Activated T-cell treated with anti-CD3 and anti-CD28 coated beads, Interleukin-2, amount 50 U/mL, for 24 hours (primary cell): ENCODE data around the gene CLDN5.

Experiments
- DNase-seq: peaks from one replicate; pipeline ENCODE4 v3.0.0-alpha.2; 2020
- H3K27ac Mint-ChIP-seq: 2 replicates; pipeline ENCODE4 v1.8.0; 2020; ENCODE audit warnings: mild to moderate bottlenecking, mixed read lengths
- H3K27me3 Mint-ChIP-seq: 2 replicates; pipeline ENCODE4 v1.8.0; 2020; ENCODE audit warnings: mixed read lengths
- H3K36me3 Mint-ChIP-seq: 2 replicates; pipeline ENCODE4 v1.8.0; 2020; ENCODE audit warnings: low read depth, mixed read lengths
- H3K4me1 Mint-ChIP-seq: 2 replicates; pipeline ENCODE4 v1.8.0; 2020; ENCODE audit warnings: low read depth, mixed read lengths
- H3K4me3 Mint-ChIP-seq: 2 replicates; pipeline ENCODE4 v1.8.0; 2020; ENCODE audit warnings: mild to moderate bottlenecking, moderate library complexity, mixed read lengths
- H3K9me3 Mint-ChIP-seq: 2 replicates; pipeline ENCODE4 v1.8.0; 2020; ENCODE audit warnings: mixed read lengths

CLDN5 gene

GRCh38 chr22:19520566-19521305 lies 3.5 kb downstream of the CLDN5 start:
- Mint-ChIP-seq H3K4me1 (peaks cover 17% of the 10 kb centered on the region), H3K36me3 (peaks cover 56% of the 10 kb centered on the region), H3K4me3 (no peak overlapping the region), H3K27ac (no peak overlapping the region), H3K27me3 (peaks cover 27% of the 10 kb centered on the region), H3K9me3 (no peaks in the 10 kb centered on the region)
- DNase-seq = peak; percentile 22

- Mint-ChIP-seq H3K36me3 (peaks cover 64% of the 10 kb centered on the region), H3K27me3 (peaks cover 20% of the 10 kb centered on the region), H3K27ac (no peak overlapping the region), H3K9me3 (no peaks in the 10 kb centered on the region), H3K4me1 (peaks cover 17% of the 10 kb centered on the region), H3K4me3 (no peak overlapping the region)
- DNase-seq = peak; percentile 20
These were observed 4.2 kb downstream of the CLDN5 start for GRCh38 chr22:19520007-19520406.

- Mint-ChIP-seq H3K4me1 (peaks cover 12% of the 10 kb centered on the region), H3K9me3 (no peaks in the 10 kb centered on the region), H3K27ac (no peak overlapping the region), H3K4me3 (no peak overlapping the region), H3K27me3 (peaks cover 14% of the 10 kb centered on the region), H3K36me3 (peaks cover 71% of the 10 kb centered on the region)
- peak; percentile 28 for DNase-seq
These were observed 4.9 kb downstream of the CLDN5 start for GRCh38 chr22:19519041-19519926.

GRCh38 chr22:19518635-19519034 lies 5.6 kb downstream of the CLDN5 start:
- Mint-ChIP-seq H3K4me3 (no peak overlapping the region), H3K27ac (no peak overlapping the region), H3K4me1 (peaks cover 8% of the 10 kb centered on the region), H3K36me3 (peaks cover 77% of the 10 kb centered on the region), H3K27me3 (peaks cover 10% of the 10 kb centered on the region), H3K9me3 (no peaks in the 10 kb centered on the region)
- DNase-seq = no peak

GRCh38 chr22:19517919-19518611 lies 6.1 kb downstream of the CLDN5 start:
- Mint-ChIP-seq H3K27ac (no peak overlapping the region), H3K4me1 (peaks cover 5% of the 10 kb centered on the region), H3K9me3 (peaks cover 4% of the 10 kb centered on the region), H3K27me3 (peaks cover 5% of the 10 kb centered on the region), H3K4me3 (no peak overlapping the region), H3K36me3 (peaks cover 83% of the 10 kb centered on the region)
- no peak for DNase-seq

GRCh38 chr22:19517171-19517500 lies 7.1 kb downstream of the CLDN5 start:
- Mint-ChIP-seq H3K27me3 (no peaks in the 10 kb centered on the region), H3K9me3 (peaks cover 4% of the 10 kb centered on the region), H3K4me3 (no peak overlapping the region), H3K36me3 (peaks cover 92% of the 10 kb centered on the region), H3K27ac (no peak overlapping the region), H3K4me1 (no peaks in the 10 kb centered on the region)
- no peak for DNase-seq

- Mint-ChIP-seq H3K4me1 (no peaks in the 10 kb centered on the region), H3K9me3 (peaks cover 4% of the 10 kb centered on the region), H3K27me3 (no peaks in the 10 kb centered on the region), H3K36me3 (peaks cover 93% of the 10 kb centered on the region), H3K4me3 (no peak overlapping the region), H3K27ac (no peak overlapping the region)
- no peak for DNase-seq
These were observed 7.6 kb downstream of the CLDN5 start for GRCh38 chr22:19516378-19517170.

GRCh38 chr22:19515654-19516377 lies 8.4 kb downstream of the CLDN5 start:
- H3K27ac Mint-ChIP-seq = no peak overlapping the region
- peaks cover 97% of the 10 kb centered on the region for H3K36me3 Mint-ChIP-seq

GRCh38 chr22:19514831-19515565 lies 9.2 kb downstream of the CLDN5 start:
- Mint-ChIP-seq H3K4me1 (peaks cover 2% of the 10 kb centered on the region), H3K9me3 (peaks cover 4% of the 10 kb centered on the region), H3K36me3 (peaks cover 97% of the 10 kb centered on the region), H3K27me3 (no peaks in the 10 kb centered on the region), H3K27ac (no peak overlapping the region), H3K4me3 (no peak overlapping the region)
- no peak for DNase-seq

More at GRCh38 chr22:19515654-19516377, 8.4 kb downstream of the CLDN5 start:
- no peak overlapping the region for H3K4me3 Mint-ChIP-seq
- no peaks in the 10 kb centered on the region for H3K27me3 Mint-ChIP-seq
- no peak for DNase-seq
- peaks cover 4% of the 10 kb centered on the region for H3K9me3 Mint-ChIP-seq
- peaks cover 1% of the 10 kb centered on the region for H3K4me1 Mint-ChIP-seq

- Mint-ChIP-seq H3K9me3 (peaks cover 4% of the 10 kb centered on the region), H3K4me3 (no peak overlapping the region), H3K36me3 (peaks cover 98% of the 10 kb centered on the region), H3K27me3 (no peaks in the 10 kb centered on the region), H3K27ac (no peak overlapping the region), H3K4me1 (peaks cover 2% of the 10 kb centered on the region)
- no peak for DNase-seq
These were observed 10.4 kb downstream of the CLDN5 start for GRCh38 chr22:19513823-19514222.

- no peak for DNase-seq
- Mint-ChIP-seq H3K27ac (no peak overlapping the region), H3K4me1 (peaks cover 2% of the 10 kb centered on the region), H3K36me3 (peaks cover 99% of the 10 kb centered on the region), H3K4me3 (no peak overlapping the region), H3K9me3 (peaks cover 4% of the 10 kb centered on the region), H3K27me3 (no peaks in the 10 kb centered on the region)
These were observed 13.3 kb downstream of the CLDN5 start for GRCh38 chr22:19510919-19511341.

- no peaks in the 10 kb centered on the region for H3K27me3 Mint-ChIP-seq
- peaks cover 99% of the 10 kb centered on the region for H3K36me3 Mint-ChIP-seq
These were observed 14.3 kb downstream of the CLDN5 start for GRCh38 chr22:19509923-19510322.

GRCh38 chr22:19509191-19509590 lies 15.0 kb downstream of the CLDN5 start:
- H3K4me3 Mint-ChIP-seq = no peak overlapping the region
- no peak overlapping the region for H3K27ac Mint-ChIP-seq
- peaks cover 99% of the 10 kb centered on the region for H3K36me3 Mint-ChIP-seq
- peaks cover 4% of the 10 kb centered on the region for H3K9me3 Mint-ChIP-seq
- peaks cover 18% of the 10 kb centered on the region for H3K4me1 Mint-ChIP-seq
- no peak for DNase-seq
- no peaks in the 10 kb centered on the region for H3K27me3 Mint-ChIP-seq

More at GRCh38 chr22:19509923-19510322, 14.3 kb downstream of the CLDN5 start:
- no peak for DNase-seq
- Mint-ChIP-seq H3K27ac (no peak overlapping the region), H3K4me1 (peaks cover 11% of the 10 kb centered on the region), H3K9me3 (peaks cover 4% of the 10 kb centered on the region), H3K4me3 (no peak overlapping the region)
